Transverse colon (tissue), 4 donors: Measurements from ENCODE around the gene SPRN.

Source experiments
- EP300 ChIP-seq: sonication (generic); formaldehyde crosslinking; IDR thresholded peaks from one replicate; pipeline ENCODE4 v1.6.1; 2017; ENCODE audit warnings: antibody characterized with exemption, low read depth
- POLR2A ChIP-seq: fragments of 450-650 bp; IDR thresholded peaks from one replicate; pipeline ENCODE4 v1.6.1; 2016; ENCODE audit warnings: antibody characterized with exemption, mild to moderate bottlenecking, moderate library complexity
- POLR2AphosphoS5 ChIP-seq, 3 donors: sonication (generic); formaldehyde crosslinking; IDR thresholded peaks; one replicate each; pipeline ENCODE4 v1.6.1; 2016; ENCODE audit warnings: antibody characterized with exemption in 3 of 3
- TF ChIP-seq, protein P1 (sequence below), 5 experiments: fragments of 200-600 bp in 3 of 5; fragments of 450-650 bp in 2 of 5; sonication (generic) in 3 of 5; IDR thresholded peaks; 1 replicate in 2 of 5; 2 replicates in 3 of 5; pipeline ENCODE4 v1.5.1; 2016 to 2017; ENCODE audit warnings: antibody characterized with exemption in 5 of 5, inconsistent platforms in 3 of 5, mild to moderate bottlenecking in 2 of 5, moderate library complexity in 1 of 5

DNA sequence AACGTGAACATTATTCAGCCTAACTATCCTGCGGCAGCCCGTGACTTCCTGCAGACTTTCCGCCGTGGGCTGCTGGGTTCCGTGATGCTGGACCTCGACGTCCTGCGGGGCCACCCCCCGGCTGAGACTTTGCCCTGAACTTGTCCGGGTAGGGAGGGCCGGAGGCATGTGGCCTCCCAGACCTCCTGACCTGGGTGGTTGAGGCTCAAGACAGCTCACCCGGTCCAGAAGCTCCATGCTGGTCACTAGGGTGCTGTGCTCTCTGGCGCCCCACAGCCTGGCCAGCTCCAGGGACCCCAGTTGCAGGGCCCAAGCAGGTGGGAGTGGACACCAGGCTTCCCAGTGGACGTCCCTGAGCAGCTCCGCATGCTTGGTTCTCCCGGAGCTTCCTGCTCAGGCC, 4.4 kb downstream of the SPRN start:
- TF ChIP-seq, protein P1, sequence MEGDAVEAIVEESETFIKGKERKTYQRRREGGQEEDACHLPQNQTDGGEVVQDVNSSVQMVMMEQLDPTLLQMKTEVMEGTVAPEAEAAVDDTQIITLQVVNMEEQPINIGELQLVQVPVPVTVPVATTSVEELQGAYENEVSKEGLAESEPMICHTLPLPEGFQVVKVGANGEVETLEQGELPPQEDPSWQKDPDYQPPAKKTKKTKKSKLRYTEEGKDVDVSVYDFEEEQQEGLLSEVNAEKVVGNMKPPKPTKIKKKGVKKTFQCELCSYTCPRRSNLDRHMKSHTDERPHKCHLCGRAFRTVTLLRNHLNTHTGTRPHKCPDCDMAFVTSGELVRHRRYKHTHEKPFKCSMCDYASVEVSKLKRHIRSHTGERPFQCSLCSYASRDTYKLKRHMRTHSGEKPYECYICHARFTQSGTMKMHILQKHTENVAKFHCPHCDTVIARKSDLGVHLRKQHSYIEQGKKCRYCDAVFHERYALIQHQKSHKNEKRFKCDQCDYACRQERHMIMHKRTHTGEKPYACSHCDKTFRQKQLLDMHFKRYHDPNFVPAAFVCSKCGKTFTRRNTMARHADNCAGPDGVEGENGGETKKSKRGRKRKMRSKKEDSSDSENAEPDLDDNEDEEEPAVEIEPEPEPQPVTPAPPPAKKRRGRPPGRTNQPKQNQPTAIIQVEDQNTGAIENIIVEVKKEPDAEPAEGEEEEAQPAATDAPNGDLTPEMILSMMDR (IDR thresholded peaks at IDR 0.05), result no peak
- TF ChIP-seq EP300, result no peak
- TF ChIP-seq POLR2AphosphoS5 (IDR thresholded peaks at IDR 0.05), result no peak
- no peak for TF ChIP-seq POLR2A
